ES-I3 (cell line): ENCODE data around the gene NELL1.

Experiments
- H3K36me3 ChIP-seq: 2 replicates; pipeline ENCODE4 v1.6.1; 2013; ENCODE audit warnings: mild to moderate bottlenecking, low read length, control low read depth, moderate library complexity; ENCODE audit not compliant: insufficient read depth
- H3K4me1 ChIP-seq: 2 replicates; pipeline ENCODE4 v1.6.1; 2013; ENCODE audit warnings: mild to moderate bottlenecking, control low read depth, low read length; ENCODE audit not compliant: insufficient read depth
- H3K9ac ChIP-seq: 2 replicates; pipeline ENCODE4 v1.6.1; 2013; ENCODE audit warnings: low read depth, mild to moderate bottlenecking, low read length, moderate library complexity
- H3K9me3 ChIP-seq: 2 replicates; pipeline ENCODE4 v1.6.1; 2013; ENCODE audit warnings: mild to moderate bottlenecking, low read length, moderate library complexity; ENCODE audit not compliant: control insufficient read depth, insufficient read depth

NELL1 gene

DNA sequence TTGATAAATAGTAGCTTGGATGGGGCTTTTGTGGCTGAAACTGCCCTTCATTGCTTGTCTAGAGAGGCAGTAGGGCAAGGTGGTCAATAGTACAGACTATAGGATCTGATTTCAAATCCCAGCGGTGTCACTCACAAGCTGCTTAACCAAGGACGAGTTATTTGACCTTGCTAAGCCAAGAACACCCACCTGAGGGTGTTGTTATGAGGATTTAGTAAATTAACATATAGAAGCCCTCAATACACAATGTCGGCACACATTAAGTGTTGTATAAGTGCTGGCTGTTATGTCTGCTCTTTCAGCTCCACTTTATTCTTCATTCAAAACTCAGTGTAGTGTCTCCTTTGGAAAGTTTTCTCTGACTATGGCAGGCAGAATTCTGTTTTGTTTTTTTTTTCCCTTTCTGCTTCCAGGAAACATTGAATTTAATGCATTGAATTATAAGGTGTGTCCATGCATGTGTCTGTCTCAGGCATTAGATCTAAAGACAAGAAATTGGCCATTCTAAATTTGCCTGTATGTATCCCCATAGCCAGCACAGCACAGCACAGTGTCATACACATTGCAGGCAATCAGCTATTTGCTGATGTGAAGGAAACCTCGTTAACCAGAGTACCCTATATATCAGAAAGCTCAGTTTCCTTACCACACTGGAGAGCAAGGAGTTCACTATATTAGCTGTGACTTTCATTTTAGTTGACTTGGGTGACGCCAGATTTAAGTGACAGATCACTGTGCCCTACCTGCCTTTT, 212.1 kb downstream of the NELL1 start:
- Histone ChIP-seq H3K4me1 (peaks cover 18% of the 10 kb centered on the region; the same call in 1 of the 2 replicates), H3K9me3 (no peaks in the 10 kb centered on the region), H3K36me3 (no peaks in the 10 kb centered on the region), H3K9ac (no peak overlapping the region)

DNA sequence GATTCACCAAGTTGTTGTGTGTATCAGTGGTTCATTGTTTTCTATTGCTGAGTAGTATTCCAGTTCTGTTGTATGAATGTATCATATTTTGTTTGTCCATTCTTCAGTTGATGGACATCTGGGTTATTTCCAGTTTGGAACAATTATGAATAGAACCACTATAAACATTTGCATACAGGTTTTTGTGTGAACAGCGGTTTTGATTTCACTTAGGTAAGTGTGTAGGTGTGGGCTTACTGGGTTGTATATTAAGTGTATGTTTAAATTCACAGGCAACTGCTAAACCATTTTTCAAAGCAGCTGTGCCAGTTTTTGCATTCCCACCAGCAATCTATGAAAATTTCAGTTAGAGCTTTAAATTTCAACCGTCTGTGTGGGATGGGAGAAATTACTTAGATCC, 217.8 kb downstream of the NELL1 start:
- Histone ChIP-seq H3K9ac (no peak overlapping the region), H3K36me3 (no peaks in the 10 kb centered on the region), H3K4me1 (no peaks in the 10 kb centered on the region; the same call in 1 of the 2 replicates), H3K9me3 (no peaks in the 10 kb centered on the region)

- no peaks in the 10 kb centered on the region for H3K9me3 ChIP-seq
- no peaks in the 10 kb centered on the region for H3K4me1 ChIP-seq
- H3K9ac ChIP-seq = no peak overlapping the region
- no peaks in the 10 kb centered on the region for H3K36me3 ChIP-seq
These were observed 224.9 kb downstream of the NELL1 start for GRCh38 chr11:20894296-20894695.

DNA sequence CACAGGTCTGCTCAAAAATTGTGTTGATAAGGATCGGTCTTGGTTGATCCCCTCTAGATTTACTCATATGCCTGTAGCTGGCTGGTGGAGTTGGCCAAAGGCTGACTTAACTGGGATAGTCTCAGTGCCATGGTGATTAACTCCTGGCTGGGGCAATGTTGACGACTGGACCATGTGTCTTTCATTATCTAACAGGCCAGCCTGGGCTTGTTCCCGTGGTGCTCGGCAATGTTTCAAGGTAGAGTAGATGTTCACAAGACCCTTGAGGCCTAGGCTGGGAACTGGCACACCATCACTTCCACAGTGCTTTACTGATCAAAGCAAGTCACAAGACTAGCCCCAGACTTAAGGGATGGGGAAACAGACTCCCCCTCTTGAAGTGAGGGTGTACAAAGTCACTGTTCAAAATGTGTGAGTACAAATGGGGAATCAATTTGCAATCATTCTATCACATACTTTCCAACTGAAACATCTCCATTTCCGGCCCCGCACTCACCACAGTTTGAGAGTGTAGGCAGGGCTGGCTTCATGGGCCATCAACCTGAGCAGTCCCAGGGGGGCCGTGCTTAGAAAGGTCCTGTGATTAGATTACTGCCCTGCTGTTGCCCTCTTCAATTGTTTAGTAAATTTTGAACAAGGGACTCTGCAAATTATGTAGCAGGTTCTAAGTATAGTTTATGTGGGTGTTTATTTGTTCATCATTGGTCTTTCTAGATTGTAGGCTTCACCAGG, 240.8 kb downstream of the NELL1 start:
- H3K9ac ChIP-seq = no peak overlapping the region
- H3K9me3 ChIP-seq = no peaks in the 10 kb centered on the region; the same call in 1 of the 2 replicates
- peaks cover 13% of the 10 kb centered on the region for H3K4me1 ChIP-seq
- no peaks in the 10 kb centered on the region for H3K36me3 ChIP-seq

GRCh38 chr11:20910733-20911132, 241.3 kb downstream of the NELL1 start:
- Histone ChIP-seq H3K4me1 (peaks cover 13% of the 10 kb centered on the region), H3K9ac (no peak overlapping the region), H3K36me3 (no peaks in the 10 kb centered on the region), H3K9me3 (no peaks in the 10 kb centered on the region)

DNA sequence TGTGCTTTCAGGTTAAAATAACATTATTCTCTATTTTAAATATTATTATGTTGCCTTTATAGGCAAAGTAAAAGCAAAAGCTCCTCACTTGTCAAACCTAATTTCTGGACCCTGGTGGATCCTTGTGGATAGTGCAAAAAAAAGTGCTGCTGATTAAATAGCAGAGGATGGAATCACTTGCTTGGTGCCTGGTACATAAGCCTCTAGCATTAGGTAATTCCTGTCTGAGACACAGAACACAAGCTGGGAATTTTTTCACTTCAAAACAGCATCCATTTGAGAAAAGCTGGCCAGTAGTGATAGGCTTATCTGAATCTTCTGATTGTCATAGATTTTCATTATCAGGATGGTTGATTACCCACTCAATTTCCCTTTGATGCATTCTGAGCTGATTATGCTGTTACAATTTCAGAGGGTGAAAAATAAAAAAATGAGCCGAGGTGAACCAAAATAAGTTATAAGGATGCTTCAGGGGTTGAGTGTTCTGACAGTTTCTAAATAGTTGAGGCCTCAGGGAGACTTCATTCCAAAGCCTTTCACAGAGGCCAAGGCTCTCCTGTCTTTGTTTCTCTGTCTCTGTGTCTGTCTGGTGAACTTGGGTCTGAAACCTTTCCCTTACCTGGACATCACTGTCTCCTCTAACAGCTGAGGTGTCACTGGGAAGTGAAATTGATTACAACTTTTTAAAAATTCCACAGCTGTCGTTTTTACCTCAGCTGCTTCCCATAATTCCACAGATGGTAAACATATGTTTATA, 242.9 kb downstream of the NELL1 start:
- Histone ChIP-seq H3K9me3 (no peaks in the 10 kb centered on the region), H3K9ac (no peak overlapping the region), H3K4me1 (peaks cover 13% of the 10 kb centered on the region), H3K36me3 (no peaks in the 10 kb centered on the region)

GRCh38 chr11:20912922-20913512, 243.6 kb downstream of the NELL1 start:
- Histone ChIP-seq H3K4me1 (peaks cover 13% of the 10 kb centered on the region), H3K9me3 (no peaks in the 10 kb centered on the region), H3K36me3 (no peaks in the 10 kb centered on the region), H3K9ac (no peak overlapping the region)

DNA sequence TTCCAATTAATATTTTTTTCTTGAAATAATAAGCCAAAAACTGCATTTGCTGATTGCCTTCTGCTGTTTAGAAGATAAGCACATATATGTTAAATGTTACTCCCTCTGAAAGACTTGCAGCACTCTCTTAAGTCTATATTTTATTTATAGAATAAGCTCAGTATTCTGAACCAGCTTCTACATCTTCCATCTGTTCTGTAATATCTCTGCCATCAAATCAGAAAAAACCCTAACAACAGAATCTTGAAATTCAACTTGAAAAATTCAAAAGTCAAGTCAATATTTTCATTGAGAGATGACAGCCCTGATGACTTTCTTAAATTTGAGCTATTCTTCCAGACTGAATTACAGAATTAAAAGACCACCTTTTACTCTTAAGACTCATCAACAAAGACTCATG, 247.9 kb downstream of the NELL1 start:
- Histone ChIP-seq H3K9ac (no peak overlapping the region), H3K4me1 (peaks cover 6% of the 10 kb centered on the region), H3K36me3 (no peaks in the 10 kb centered on the region), H3K9me3 (no peaks in the 10 kb centered on the region)

GRCh38 chr11:20926799-20927540, 257.6 kb downstream of the NELL1 start:
- Histone ChIP-seq H3K9me3 (no peaks in the 10 kb centered on the region), H3K4me1 (no peaks in the 10 kb centered on the region), H3K9ac (no peak overlapping the region), H3K36me3 (no peaks in the 10 kb centered on the region)

- Histone ChIP-seq H3K9ac (no peak overlapping the region), H3K4me1 (no peaks in the 10 kb centered on the region), H3K36me3 (no peaks in the 10 kb centered on the region), H3K9me3 (no peaks in the 10 kb centered on the region)
These were observed 261.6 kb downstream of the NELL1 start for GRCh38 chr11:20931029-20931428.

- no peaks in the 10 kb centered on the region for H3K4me1 ChIP-seq
- H3K36me3 ChIP-seq = no peaks in the 10 kb centered on the region
- H3K9ac ChIP-seq = no peak overlapping the region
- no peaks in the 10 kb centered on the region for H3K9me3 ChIP-seq
These were observed 263.7 kb downstream of the NELL1 start for GRCh38 chr11:20933086-20933485.

DNA sequence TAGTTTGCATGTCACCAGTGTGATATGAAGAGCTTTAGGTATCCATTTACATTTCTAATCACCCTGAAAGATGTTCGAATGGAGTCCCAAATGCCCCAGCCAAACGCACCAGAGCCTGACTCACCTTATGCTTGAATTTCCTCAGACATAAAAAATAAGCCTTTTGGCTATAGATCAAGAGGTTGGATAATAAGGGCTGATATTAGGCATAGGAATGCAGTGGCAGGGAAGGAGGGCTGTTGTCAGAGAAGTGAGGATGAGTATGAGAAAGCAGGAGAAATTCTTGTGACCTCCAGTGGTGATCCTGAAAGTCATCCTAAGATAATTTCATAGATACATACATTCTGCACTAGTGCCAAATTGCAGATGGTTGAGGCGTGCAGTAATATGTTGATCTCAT, 264.6 kb downstream of the NELL1 start:
- no peaks in the 10 kb centered on the region for H3K4me1 ChIP-seq
- no peak overlapping the region for H3K9ac ChIP-seq
- no peaks in the 10 kb centered on the region for H3K36me3 ChIP-seq
- H3K9me3 ChIP-seq = no peaks in the 10 kb centered on the region

GRCh38 chr11:20934516-20934915, 265.1 kb downstream of the NELL1 start:
- Histone ChIP-seq H3K36me3 (no peaks in the 10 kb centered on the region), H3K9ac (no peak overlapping the region), H3K4me1 (no peaks in the 10 kb centered on the region), H3K9me3 (no peaks in the 10 kb centered on the region)

GRCh38 chr11:20937826-20938225, 268.4 kb downstream of the NELL1 start:
- no peak overlapping the region for H3K9ac ChIP-seq
- no peaks in the 10 kb centered on the region for H3K36me3 ChIP-seq
- no peaks in the 10 kb centered on the region for H3K9me3 ChIP-seq
- no peaks in the 10 kb centered on the region for H3K4me1 ChIP-seq
